ENCODE data around the gene CHST9.
"Not testable (repeated sequence)": the region's sequence is repeated elsewhere in the genome, so short reads cannot be mapped to it uniquely, and the experiment has no call there.

The CHST9 gene

GRCh38 chr18:27185025-27185763 lies at the start of gene CHST9:
Gene CHST9 (minus strand): TSS chr18:27185308. CDS start chr18:27142809, 42,499 bp downstream.
- DNase-seq = peak; percentile 12

- DNase-seq = not testable (repeated sequence)
These were observed 47.2 kb upstream of the CHST9 start for GRCh38 chr18:27232355-27232754.

- not testable (repeated sequence) for DNase-seq
These were observed 46.6 kb upstream of the CHST9 start for GRCh38 chr18:27231671-27232070.

- DNase-seq = not testable (repeated sequence)
These were observed 46.1 kb upstream of the CHST9 start for GRCh38 chr18:27231221-27231620.

- no peak for DNase-seq
These were observed 42.6 kb upstream of the CHST9 start for GRCh38 chr18:27227721-27228120.

- no peak for DNase-seq
These were observed 41.5 kb upstream of the CHST9 start for GRCh38 chr18:27226556-27227075.

- DNase-seq = no peak
These were observed 40.9 kb upstream of the CHST9 start for GRCh38 chr18:27225947-27226481.

GRCh38 chr18:27223526-27224291 lies 38.6 kb upstream of the CHST9 start:
- DNase-seq = no peak

GRCh38 chr18:27214831-27215230 lies 29.7 kb upstream of the CHST9 start:
- DNase-seq = no peak

GRCh38 chr18:27213123-27213717 lies 28.1 kb upstream of the CHST9 start:
- DNase-seq = no peak

- DNase-seq = no peak
These were observed 26.5 kb upstream of the CHST9 start for GRCh38 chr18:27211569-27211968.

GRCh38 chr18:27206411-27206810 lies 21.3 kb upstream of the CHST9 start:
- DNase-seq = no peak

- DNase-seq = no peak
These were observed 17.6 kb upstream of the CHST9 start for GRCh38 chr18:27202741-27203140.

GRCh38 chr18:27198036-27198435 lies 12.9 kb upstream of the CHST9 start:
- no peak for DNase-seq

- no peak for DNase-seq
These were observed 3.2 kb upstream of the CHST9 start for GRCh38 chr18:27188309-27188708.

GRCh38 chr18:27185897-27186296 lies 789 bp upstream of the CHST9 start:
- DNase-seq = no peak

GRCh38 chr18:27184115-27185024 lies 738 bp downstream of the CHST9 start:
- DNase-seq = no peak

GRCh38 chr18:27181726-27182125 lies 3.4 kb downstream of the CHST9 start:
- DNase-seq = no peak

GRCh38 chr18:27178424-27178823 lies 6.7 kb downstream of the CHST9 start:
- no peak for DNase-seq

GRCh38 chr18:27175914-27176313 lies 9.2 kb downstream of the CHST9 start:
- no peak for DNase-seq

- no peak for DNase-seq
These were observed 9.9 kb downstream of the CHST9 start for GRCh38 chr18:27175245-27175644.

GRCh38 chr18:27171993-27172392 lies 13.1 kb downstream of the CHST9 start:
- no peak for DNase-seq
